Type B pancreatic cell (in vitro differentiated cells): ENCODE results near the gene PCCA. TPM values are rescaled to one million over a fixed set of nuclear protein-coding genes. Genes with fewer than 3 reads are reported as not detected.
A peak's percentile ranks its signal among the peaks of the same experiment; 100 is the strongest.
"Not testable (repeated sequence)": the region's sequence is repeated elsewhere in the genome, so short reads cannot be mapped to it uniquely, and the experiment has no call there.

Source experiments
- DNase-seq: peaks from one replicate; pipeline ENCODE4 v3.0.0; 2021; ENCODE audit warnings: mixed read lengths; ENCODE audit not compliant: unreplicated experiment; ENCODE audit errors: extremely low spot score
- H3K27ac Mint-ChIP-seq: 2 replicates; pipeline ENCODE4 v1.8.0; 2021; ENCODE audit warnings: mild to moderate bottlenecking, mixed read lengths
- H3K27me3 Mint-ChIP-seq: 2 replicates; pipeline ENCODE4 v1.8.0; 2021; ENCODE audit warnings: mixed read lengths
- H3K36me3 Mint-ChIP-seq: 2 replicates; pipeline ENCODE4 v1.8.0; 2021; ENCODE audit warnings: mixed read lengths
- H3K4me1 Mint-ChIP-seq: one replicate; pipeline ENCODE4 v1.8.0; 2021; ENCODE audit warnings: mixed read lengths; ENCODE audit not compliant: unreplicated experiment
- H3K4me3 Mint-ChIP-seq: 2 replicates; pipeline ENCODE4 v1.8.0; 2021; ENCODE audit warnings: mild to moderate bottlenecking, mixed read lengths
- H3K9me3 Mint-ChIP-seq: 2 replicates; pipeline ENCODE4 v1.8.0; 2021; ENCODE audit warnings: mixed read lengths
- total RNA-seq: library from RNA; stranded (reverse); gene quantifications from 2 replicates; pipeline ENCODE4 v1.2.1, GENCODE V29; 2021; ENCODE audit warnings: low replicate concordance
- TF ChIP-seq, protein P1 (sequence below): fragments of 200-600 bp; sonication (generic); conservative IDR thresholded peaks from 2 replicates; pipeline ENCODE4 v1.5.0; 2021; ENCODE audit warnings: antibody characterized with exemption, mild to moderate bottlenecking

PCCA gene
- total RNA-seq, 1 donor from 2014 or later: 46.8 TPM

DNA sequence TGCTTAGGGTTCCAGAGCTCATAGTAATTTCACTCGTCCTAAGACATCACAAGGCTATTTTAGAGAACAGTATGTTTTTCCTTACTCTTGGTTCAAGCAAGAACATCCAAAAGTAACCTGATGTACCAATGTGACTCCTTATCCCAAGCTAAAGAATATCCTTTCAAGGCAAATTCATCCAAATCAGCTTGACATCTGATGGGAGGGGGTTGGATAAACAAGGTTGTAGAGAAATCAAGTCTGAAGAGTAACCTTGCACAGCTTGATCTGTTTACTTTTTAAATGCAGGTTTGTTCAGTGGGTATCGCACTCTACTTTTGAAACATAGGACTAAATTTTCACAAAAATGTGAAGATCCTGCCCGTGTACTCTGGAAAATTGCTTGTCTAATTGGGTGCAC lies 298.5 kb downstream of the PCCA start:
- no peak for DNase-seq
- Mint-ChIP-seq H3K27me3 (no peaks in the 10 kb centered on the region), H3K27ac (no peak overlapping the region), H3K4me1 (peaks cover 5% of the 10 kb centered on the region), H3K9me3 (no peaks in the 10 kb centered on the region), H3K36me3 (peaks cover 19% of the 10 kb centered on the region), H3K4me3 (no peak overlapping the region)
- TF ChIP-seq, protein P1, sequence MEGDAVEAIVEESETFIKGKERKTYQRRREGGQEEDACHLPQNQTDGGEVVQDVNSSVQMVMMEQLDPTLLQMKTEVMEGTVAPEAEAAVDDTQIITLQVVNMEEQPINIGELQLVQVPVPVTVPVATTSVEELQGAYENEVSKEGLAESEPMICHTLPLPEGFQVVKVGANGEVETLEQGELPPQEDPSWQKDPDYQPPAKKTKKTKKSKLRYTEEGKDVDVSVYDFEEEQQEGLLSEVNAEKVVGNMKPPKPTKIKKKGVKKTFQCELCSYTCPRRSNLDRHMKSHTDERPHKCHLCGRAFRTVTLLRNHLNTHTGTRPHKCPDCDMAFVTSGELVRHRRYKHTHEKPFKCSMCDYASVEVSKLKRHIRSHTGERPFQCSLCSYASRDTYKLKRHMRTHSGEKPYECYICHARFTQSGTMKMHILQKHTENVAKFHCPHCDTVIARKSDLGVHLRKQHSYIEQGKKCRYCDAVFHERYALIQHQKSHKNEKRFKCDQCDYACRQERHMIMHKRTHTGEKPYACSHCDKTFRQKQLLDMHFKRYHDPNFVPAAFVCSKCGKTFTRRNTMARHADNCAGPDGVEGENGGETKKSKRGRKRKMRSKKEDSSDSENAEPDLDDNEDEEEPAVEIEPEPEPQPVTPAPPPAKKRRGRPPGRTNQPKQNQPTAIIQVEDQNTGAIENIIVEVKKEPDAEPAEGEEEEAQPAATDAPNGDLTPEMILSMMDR: no peak

DNA sequence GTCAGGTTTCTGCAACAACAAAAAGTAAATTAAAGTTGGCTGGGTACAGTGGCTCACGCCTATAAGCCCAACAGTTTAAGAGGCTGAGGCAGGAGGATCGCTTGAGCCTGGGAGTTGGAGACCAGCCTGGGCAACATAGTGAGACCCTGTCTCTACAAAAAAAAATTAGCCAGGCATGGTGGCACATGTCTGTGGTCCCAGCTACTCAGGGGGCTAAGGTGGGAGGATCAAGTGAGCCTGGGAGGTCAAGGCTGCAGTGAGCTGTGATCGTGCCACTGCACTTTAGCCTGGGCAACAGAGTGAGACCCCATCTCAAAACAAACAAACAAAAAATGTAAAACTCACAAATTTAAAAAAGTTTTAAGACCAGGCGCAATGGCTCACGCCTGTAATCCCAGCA lies 299.3 kb downstream of the PCCA start:
- not testable (repeated sequence) for H3K27ac Mint-ChIP-seq, H3K4me3 Mint-ChIP-seq, DNase-seq, H3K9me3 Mint-ChIP-seq, H3K27me3 Mint-ChIP-seq
- Mint-ChIP-seq H3K36me3 (peaks cover 15% of the 10 kb centered on the region), H3K4me1 (peaks cover 12% of the 10 kb centered on the region)

DNA sequence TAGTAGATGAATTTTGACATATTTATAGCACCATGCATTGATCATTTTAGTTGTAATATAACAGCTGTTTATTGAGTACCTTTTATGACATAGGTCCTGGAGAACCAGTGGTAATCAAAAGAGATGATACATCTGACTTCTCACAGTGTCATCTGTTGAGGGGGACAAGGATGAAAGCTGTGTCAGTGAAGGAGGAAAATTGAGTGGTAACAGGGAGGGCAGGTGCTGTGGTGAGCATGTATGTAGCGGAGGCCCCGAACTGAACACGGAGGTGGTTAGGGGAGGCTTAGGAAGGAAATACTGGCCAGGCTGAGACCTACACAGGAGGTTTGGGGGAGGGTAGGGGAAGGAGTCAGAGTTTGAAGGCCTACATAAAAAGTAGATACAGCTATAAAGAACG lies 300.0 kb downstream of the PCCA start:
- Mint-ChIP-seq H3K9me3 (no peaks in the 10 kb centered on the region), H3K4me1 (peaks cover 16% of the 10 kb centered on the region), H3K36me3 (peaks cover 15% of the 10 kb centered on the region), H3K27ac (no peak overlapping the region), H3K27me3 (no peaks in the 10 kb centered on the region), H3K4me3 (no peak overlapping the region)
- TF ChIP-seq, protein P1: no peak
- DNase-seq: no peak

DNA sequence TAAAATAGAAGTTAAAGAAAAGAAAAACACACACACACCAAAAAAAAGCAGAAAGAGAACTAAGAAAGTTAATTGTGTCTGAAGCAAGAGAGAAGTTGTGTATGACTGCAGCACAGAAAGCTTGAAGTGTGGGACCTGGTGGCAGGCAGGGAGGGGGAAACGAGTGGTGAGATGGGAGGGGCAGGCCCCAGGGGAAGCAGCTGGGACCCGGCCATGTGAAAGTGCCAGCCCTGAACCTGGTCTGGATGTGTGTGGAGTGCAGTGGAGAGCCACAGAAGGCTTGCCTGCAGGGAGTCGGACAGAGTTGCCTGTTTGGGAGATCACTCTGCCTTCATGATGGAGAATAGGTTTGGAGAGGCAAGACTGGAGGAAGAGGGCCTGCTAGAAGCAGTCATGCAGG lies 300.7 kb downstream of the PCCA start:
- no peak for DNase-seq
- no peak overlapping the region for H3K4me3 Mint-ChIP-seq
- H3K9me3 Mint-ChIP-seq: no peaks in the 10 kb centered on the region
- H3K27me3 Mint-ChIP-seq: no peaks in the 10 kb centered on the region
- peaks cover 22% of the 10 kb centered on the region for H3K4me1 Mint-ChIP-seq
- no peak overlapping the region for H3K27ac Mint-ChIP-seq
- peaks cover 15% of the 10 kb centered on the region for H3K36me3 Mint-ChIP-seq
- TF ChIP-seq, protein P1: no peak

DNA sequence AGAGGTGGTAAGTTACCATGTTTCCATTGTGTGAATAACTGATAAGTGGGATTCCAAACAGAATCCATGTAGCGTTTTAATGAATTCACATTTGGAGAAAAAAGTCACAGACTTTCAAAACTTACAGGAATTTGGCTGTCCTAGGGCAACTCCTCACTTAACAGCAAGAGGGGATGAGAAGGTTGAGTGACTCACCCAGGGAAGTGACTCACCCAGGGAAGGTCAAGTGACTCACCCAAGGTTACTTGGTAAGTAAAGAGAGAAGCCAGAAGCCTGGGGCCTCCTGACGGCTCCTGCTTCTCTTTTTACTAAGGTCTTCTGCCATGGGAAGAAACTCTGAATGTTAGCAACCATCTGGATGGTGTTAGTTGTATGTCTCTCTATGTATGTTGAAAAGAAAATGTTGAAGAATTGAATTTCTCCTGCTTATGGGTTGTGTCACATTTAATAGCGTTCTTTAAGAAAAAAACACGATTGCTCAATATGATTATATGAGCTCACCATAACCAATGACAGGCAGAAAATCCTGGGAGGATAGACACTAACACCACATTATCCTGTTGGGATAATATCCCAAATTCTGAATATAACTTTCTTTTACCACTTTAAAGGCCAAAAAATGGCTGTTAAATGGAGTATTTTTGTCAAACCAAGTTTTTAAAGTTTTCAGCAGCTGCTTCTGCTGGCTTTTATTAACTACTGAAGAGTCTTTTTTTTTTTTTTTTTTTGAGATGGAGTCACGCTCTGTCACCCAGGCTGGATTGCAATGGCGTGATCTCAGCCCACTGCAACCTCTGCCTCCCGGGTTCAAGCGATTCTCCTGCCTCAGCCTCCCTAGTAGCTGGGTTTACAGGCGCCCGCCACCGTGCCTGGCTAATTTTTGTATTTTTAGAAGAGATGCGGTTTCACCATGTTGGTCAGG lies 304.1 kb downstream of the PCCA start:
- Mint-ChIP-seq H3K9me3 (no peaks in the 10 kb centered on the region), H3K27me3 (no peaks in the 10 kb centered on the region), H3K4me3 (peak overlapping the region; percentile 55), H3K4me1 (peaks cover 29% of the 10 kb centered on the region), H3K27ac (peak overlapping the region; percentile 85), H3K36me3 (peaks cover 4% of the 10 kb centered on the region)
- TF ChIP-seq, protein P1: no peak
- DNase-seq: no peak

DNA sequence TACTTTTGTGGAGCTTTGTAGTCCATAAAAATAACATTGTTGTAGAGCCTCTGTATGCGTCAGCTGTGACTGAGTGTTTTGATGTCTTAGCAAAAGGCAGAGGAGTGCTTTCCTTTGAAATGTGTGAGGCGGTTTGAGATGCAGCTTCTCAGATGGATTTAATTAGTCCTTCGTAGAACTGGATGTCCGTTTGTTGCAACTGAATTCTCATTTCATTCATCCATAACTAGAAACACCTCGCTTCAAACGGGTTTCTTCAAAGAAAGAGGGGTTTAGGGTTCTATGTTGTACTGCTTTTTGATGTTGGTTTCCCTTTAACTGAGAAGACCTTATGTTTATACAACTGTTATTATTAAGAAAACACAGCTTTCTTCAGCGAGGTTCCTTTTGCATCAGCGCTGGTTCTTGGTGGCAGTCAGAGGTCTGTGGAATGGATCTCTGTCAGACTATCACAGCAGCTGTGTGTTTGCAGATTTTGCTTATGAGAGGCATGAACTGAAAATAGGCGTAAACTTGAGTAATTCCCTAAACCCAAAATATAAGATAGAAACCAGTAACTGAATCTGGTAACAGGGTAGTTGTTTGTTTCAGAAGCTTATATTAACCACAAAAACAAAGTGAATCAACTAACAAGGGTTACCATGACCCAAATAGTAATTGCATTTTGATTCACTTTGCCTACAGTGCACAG lies 305.3 kb downstream of the PCCA start:
- no peak for DNase-seq
- TF ChIP-seq, protein P1: no peak
- no peaks in the 10 kb centered on the region for H3K27me3 Mint-ChIP-seq
- H3K4me1 Mint-ChIP-seq: peaks cover 29% of the 10 kb centered on the region
- no peaks in the 10 kb centered on the region for H3K9me3 Mint-ChIP-seq
- H3K4me3 Mint-ChIP-seq: peak overlapping the region; percentile 14
- peaks cover 4% of the 10 kb centered on the region for H3K36me3 Mint-ChIP-seq
- peak overlapping the region; percentile 7 for H3K27ac Mint-ChIP-seq
